Lower lobe of right lung (tissue), 2 donors: ENCODE data around the gene CPEB4. TPM values are rescaled to one million over a fixed set of nuclear protein-coding genes. Genes with fewer than 3 reads are reported as not detected.

Source experiments
- ATAC-seq, 2 donors: fragments of 200-7000 bp; cut with Tn5 transposase; one replicate each; pipeline ENCODE4 v1.9.1; 2020 to 2022; ENCODE audit warnings: mild to moderate bottlenecking in 2 of 2, moderate library complexity in 2 of 2
- DNase-seq: peaks from one replicate; pipeline ENCODE4 v3.0.0-alpha.2; 2020
- H3K27ac ChIP-seq: fragments of 200-600 bp; one replicate; pipeline ENCODE4 v1.8.0; 2022
- H3K27me3 ChIP-seq: fragments of 200-600 bp; one replicate; pipeline ENCODE4 v1.8.0; 2022; ENCODE audit warnings: low read depth
- H3K36me3 ChIP-seq: fragments of 200-600 bp; one replicate; pipeline ENCODE4 v1.8.0; 2022; ENCODE audit warnings: mild to moderate bottlenecking
- H3K4me1 ChIP-seq: fragments of 200-600 bp; one replicate; pipeline ENCODE4 v1.8.0; 2022
- H3K4me3 ChIP-seq: fragments of 200-600 bp; one replicate; pipeline ENCODE4 v1.8.0; 2022; ENCODE audit warnings: mild to moderate bottlenecking
- H3K9me3 ChIP-seq: fragments of 200-600 bp; one replicate; pipeline ENCODE4 v1.8.0; 2022
- CTCF ChIP-seq: fragments of 200-600 bp; IDR thresholded peaks from one replicate; pipeline ENCODE4 v1.8.0; 2022; ENCODE audit warnings: antibody characterized with exemption, mild to moderate bottlenecking
- intact Hi-C: fragments of 100-400 bp; cut with DNase I; formaldehyde crosslinking; loops from one replicate; pipeline ENCODE4 v1.11.0; 2022
- total RNA-seq: library from RNA; stranded (reverse); fragmentation: NEBNext Ultra II Directional; extraction: Animal tissue kit (Norgen Biotek cat#: 25700); gene quantifications from one replicate; pipeline ENCODE4 v1.2.1, GENCODE V29; 2021
- donor health status: DM: no; HTN: yes; CAD: no; lungs with severe emphysema.

CPEB4 gene
- total RNA-seq, 1 donor from 2014 or later: 67.5 TPM

- Histone ChIP-seq H3K36me3 (no peaks in the 10 kb centered on the region), H3K4me1 (no peaks in the 10 kb centered on the region), H3K9me3 (peaks cover 9% of the 10 kb centered on the region), H3K27ac (no peak overlapping the region), H3K27me3 (no peaks in the 10 kb centered on the region), H3K4me3 (no peak overlapping the region)
- ATAC-seq (no peak), DNase-seq (no peak)
- intact Hi-C loops: no loop called here
- TF ChIP-seq CTCF: no peak
Measured at GRCh38 chr5:173845321-173845720, 42.8 kb upstream of the CPEB4 start.

GRCh38 chr5:173846929-173847501, 41.1 kb upstream of the CPEB4 start:
- Histone ChIP-seq H3K36me3 (no peaks in the 10 kb centered on the region), H3K9me3 (peaks cover 9% of the 10 kb centered on the region), H3K27me3 (no peaks in the 10 kb centered on the region), H3K4me3 (no peak overlapping the region), H3K4me1 (no peaks in the 10 kb centered on the region), H3K27ac (no peak overlapping the region)
- ATAC-seq (no peak), DNase-seq (no peak)
- no peak for TF ChIP-seq CTCF
- intact Hi-C loops: no loop called here

GRCh38 chr5:173848986-173849596, 39.1 kb upstream of the CPEB4 start:
- no peaks in the 10 kb centered on the region for H3K27me3 ChIP-seq
- intact Hi-C loops: no loop called here
- H3K27ac ChIP-seq: no peak overlapping the region
- peaks cover 9% of the 10 kb centered on the region for H3K9me3 ChIP-seq
- no peak overlapping the region for H3K4me3 ChIP-seq
- no peak for DNase-seq
- no peak for ATAC-seq
- TF ChIP-seq CTCF: no peak
- H3K4me1 ChIP-seq: no peaks in the 10 kb centered on the region
- H3K36me3 ChIP-seq: no peaks in the 10 kb centered on the region

- intact Hi-C loops: no loop called here
- TF ChIP-seq CTCF: no peak
- Histone ChIP-seq H3K9me3 (peaks cover 9% of the 10 kb centered on the region), H3K27ac (no peak overlapping the region), H3K4me1 (no peaks in the 10 kb centered on the region), H3K36me3 (no peaks in the 10 kb centered on the region), H3K4me3 (no peak overlapping the region), H3K27me3 (no peaks in the 10 kb centered on the region)
- ATAC-seq: no peak
- DNase-seq: no peak
Measured at GRCh38 chr5:173849908-173850307, 38.2 kb upstream of the CPEB4 start.

- H3K4me3 ChIP-seq: no peak overlapping the region
- TF ChIP-seq CTCF: no peak
- intact Hi-C loops: no loop called here
- H3K4me1 ChIP-seq: no peaks in the 10 kb centered on the region
- ATAC-seq: no peak
- no peaks in the 10 kb centered on the region for H3K36me3 ChIP-seq
- DNase-seq: no peak
- H3K27ac ChIP-seq: no peak overlapping the region
- H3K27me3 ChIP-seq: no peaks in the 10 kb centered on the region
- H3K9me3 ChIP-seq: peaks cover 9% of the 10 kb centered on the region
Measured at GRCh38 chr5:173850659-173851058, 37.5 kb upstream of the CPEB4 start.
